AML-193 (cell line): ENCODE measurements around the gene NUP205.
A peak's percentile ranks its signal among the peaks of the same experiment; 100 is the strongest.

Experiments used
- DNase-seq, 2 experiments: peaks; one replicate each; lab custom pipeline; 2025; lab: John Stamatoyannopoulos, UW

The NUP205 gene

GRCh38 chr7:135539629-135540028 lies 18.1 kb upstream of the NUP205 start:
- DNase-seq, result no peak

- DNase-seq, result no peak
Observed at GRCh38 chr7:135541029-135541428, 16.7 kb upstream of the NUP205 start.

DNA sequence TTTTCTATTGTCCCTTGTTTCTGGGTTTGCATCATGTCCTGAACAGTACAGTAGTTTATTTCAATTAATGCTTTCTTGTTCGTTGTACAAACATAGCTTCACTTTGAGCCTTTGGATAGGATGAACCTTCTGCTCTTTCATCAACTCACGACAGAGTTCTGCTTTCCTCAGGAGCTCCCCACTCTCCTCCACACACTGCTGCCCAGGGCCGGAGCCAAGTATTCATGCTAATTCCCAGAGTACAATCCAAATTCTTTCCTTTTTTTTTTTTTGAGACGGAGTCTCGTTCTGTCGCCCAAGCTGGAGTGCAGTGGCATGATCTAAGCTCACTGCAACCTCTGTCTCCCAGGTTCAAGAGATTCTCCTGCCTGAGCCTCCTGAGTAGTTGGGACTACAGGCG lies 7.5 kb upstream of the NUP205 start:
- DNase-seq, result no peak

DNA sequence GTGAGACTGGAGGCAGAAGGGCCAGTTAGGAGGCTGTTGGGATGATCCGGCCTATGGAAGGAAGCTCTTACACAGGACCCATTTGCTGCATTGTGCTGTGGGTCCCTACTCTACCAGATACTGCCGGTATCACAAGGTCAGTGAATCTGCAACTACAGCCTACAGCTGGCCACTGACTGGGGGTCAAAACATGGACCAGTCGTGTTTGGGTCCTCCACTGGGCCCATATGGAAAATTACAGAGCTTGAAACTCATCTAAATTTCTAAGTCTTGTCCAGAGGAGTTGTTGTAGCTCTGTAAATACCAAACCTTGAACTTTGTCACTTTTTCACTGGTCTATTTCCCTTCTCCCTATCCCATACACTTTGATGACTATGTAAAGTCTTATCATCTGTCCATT lies 5.6 kb upstream of the NUP205 start:
- no peak for DNase-seq

DNA sequence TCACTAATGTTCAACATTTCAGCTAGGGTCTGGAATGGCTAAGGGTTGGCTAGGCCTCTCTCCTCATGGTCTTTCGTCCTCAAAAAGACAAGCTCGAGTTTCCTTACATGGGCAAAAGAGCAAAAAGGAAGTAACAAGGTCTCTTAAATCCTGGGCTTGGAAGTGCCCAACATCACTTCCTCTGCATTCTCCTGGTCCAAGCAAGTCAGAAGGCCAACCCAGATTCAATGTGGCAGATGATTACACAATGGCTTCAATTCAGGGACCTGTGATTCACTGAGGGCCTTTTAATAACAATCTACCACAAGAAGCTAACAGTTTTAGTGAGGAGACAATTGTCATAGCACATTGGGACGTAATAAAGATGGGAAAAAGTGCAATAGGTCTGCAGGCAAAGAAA lies 4.4 kb upstream of the NUP205 start:
- DNase-seq, result no peak

- peak; percentile 78 to 80 for DNase-seq
Observed at GRCh38 chr7:135558337-135558767, 635 bp downstream of the NUP205 start.

DNA sequence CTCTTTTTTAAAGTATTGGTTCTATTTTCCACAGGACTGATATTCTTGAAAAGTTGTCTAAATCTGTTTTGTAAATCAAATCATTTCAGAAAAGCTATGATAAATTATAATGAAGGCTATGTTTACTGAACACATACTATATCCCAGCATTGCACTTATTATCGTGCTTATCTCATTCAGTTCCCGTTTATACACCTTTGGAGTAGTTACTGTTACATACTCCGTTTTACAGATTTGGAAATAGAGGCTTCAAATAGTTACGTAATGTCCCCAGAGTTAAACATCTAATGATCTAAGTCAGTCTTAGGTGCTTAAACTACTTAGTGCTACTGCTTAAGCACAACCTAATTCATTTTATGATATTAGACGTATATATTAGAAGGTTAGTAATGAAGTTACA lies 1.2 kb downstream of the NUP205 start:
- DNase-seq, result no peak

DNA sequence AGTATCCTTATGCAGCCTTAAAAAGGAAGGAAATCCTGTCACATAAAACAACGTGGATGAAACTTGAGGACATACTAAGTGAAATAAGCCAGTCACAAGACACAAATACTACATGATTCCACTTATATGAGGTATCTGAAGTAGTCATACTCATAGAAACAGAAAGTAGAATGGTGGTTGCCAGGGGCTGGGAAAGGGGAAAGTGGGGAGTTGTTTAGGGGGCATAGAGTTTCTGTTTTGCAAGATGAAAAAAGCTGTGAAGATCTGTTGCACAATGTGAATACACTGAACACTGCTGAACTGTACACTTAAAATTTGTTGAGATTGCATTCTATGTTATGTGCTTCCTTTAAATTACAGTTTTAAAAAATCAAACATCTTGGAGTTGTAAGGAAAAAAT lies 2.9 kb downstream of the NUP205 start:
- no peak for DNase-seq

- no peak for DNase-seq
Observed at GRCh38 chr7:135562720-135563119, 5.0 kb downstream of the NUP205 start.

- DNase-seq, result no peak
Observed at GRCh38 chr7:135571834-135572233, 14.1 kb downstream of the NUP205 start.

GRCh38 chr7:135573541-135573940 lies 15.8 kb downstream of the NUP205 start:
- no peak for DNase-seq

- no peak for DNase-seq
Observed at GRCh38 chr7:135575296-135575695, 17.6 kb downstream of the NUP205 start.

- no peak for DNase-seq
Observed at GRCh38 chr7:135578569-135578968, 20.9 kb downstream of the NUP205 start.

DNA sequence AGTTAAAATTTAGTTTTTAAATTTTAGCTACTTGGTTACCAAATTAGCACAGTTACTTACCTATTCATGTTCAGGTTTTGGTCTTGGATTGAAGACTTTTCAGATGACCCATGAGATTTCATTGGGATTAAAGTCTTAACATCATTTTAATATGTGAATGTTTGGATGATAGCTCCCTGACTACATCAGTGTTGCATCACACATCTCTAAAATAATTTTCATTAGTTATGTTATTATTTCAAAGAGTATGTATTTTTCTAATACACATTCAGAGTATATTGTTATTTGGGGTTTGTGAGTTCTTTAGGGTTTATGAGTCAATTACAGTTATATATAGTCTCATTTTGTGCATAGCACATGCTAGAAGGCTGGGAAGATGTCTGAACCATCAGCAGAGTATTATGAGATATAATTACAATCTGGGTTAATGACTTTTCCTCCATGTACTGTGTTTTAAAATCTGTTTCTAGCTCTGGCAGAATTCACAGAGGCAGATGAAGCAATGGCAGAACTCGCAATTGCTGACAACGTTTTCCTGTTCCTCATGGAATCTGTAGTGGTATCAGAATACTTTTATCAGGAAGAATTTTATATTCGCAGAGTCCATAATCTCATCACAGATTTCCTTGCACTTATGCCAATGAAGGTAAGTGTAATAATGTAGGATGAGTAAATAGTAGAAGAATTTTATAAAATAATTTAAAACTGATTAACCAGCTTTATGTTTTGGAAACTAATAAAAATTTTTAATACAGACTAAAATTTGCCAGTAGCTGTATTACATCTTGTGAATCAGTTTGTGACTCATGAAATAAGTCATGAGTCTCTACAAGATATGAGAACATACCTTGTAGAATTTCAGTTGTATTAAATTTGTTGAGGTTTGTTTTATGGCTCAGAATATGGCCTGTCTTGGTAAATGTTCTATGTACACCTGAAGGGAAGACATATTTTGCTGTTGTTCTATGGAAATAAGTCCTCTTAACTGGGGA lies 26.9 kb downstream of the NUP205 start:
- DNase-seq, result no peak

- DNase-seq, result no peak
Observed at GRCh38 chr7:135597181-135597925, 39.6 kb downstream of the NUP205 start.

GRCh38 chr7:135597926-135598305 lies 40.2 kb downstream of the NUP205 start:
- DNase-seq, result no peak

GRCh38 chr7:135599471-135599870 lies 41.8 kb downstream of the NUP205 start:
- no peak for DNase-seq

DNA sequence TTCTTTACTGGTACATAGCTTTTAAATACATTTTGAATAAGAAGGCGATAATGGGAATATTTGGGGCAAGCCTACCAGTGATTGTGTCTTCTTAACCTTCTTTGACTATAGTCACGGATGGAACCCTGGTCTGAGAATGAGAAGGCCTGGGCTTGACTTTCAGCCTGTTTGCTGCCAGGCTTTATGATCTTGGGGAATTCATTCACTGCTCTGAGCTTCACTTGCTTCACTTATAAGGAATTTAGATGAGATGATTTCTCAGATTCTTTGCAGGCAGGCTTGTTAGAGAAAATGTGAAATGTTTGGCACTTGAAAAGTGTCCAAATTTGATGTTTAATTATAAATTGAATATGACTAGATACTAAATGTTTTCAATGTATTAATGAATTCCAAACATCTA lies 42.5 kb downstream of the NUP205 start:
- no peak for DNase-seq

DNA sequence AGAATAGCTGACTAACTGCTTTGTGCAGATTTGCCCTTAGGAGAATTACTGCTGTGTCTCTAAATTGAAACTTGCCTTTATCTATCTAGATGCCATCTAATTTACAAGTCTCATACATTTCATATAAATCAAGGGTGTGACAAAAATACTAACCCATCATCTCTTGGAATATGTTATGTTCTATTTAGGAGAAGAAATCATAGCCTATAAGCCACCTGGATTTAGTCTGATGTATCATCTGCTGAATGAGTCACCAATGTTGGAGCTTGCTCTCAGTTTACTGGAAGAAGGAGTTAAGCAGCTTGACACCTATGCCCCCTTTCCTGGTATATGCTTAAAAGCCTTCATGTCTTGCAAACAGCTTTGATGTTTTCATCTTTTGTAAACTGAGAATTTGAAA lies 43.5 kb downstream of the NUP205 start:
- DNase-seq, result no peak

GRCh38 chr7:135602304-135602703 lies 44.6 kb downstream of the NUP205 start:
- DNase-seq, result no peak

GRCh38 chr7:135616136-135616535 lies 58.4 kb downstream of the NUP205 start:
- DNase-seq, result no peak

- DNase-seq, result no peak
Observed at GRCh38 chr7:135617781-135618180, 60.1 kb downstream of the NUP205 start.

- no peak for DNase-seq
Observed at GRCh38 chr7:135618510-135618909, 60.8 kb downstream of the NUP205 start.
